Parathyroid adenoma (tissue), 2 donors: ENCODE measurements around the gene RALGDS.

Source experiments
- H2AFZ ChIP-seq: fragments of 300-600 bp; sonication (generic); one replicate; pipeline ENCODE4 v1.7.0; 2017; ENCODE audit warnings: antibody characterized with exemption, mild to moderate bottlenecking
- H3K27ac ChIP-seq: fragments of 300-600 bp; sonication (generic); one replicate; pipeline ENCODE4 v1.7.0; 2017
- H3K27me3 ChIP-seq: fragments of 300-600 bp; sonication (generic); one replicate; pipeline ENCODE4 v1.7.0; 2017; ENCODE audit warnings: low read length; ENCODE audit not compliant: control insufficient read depth, insufficient read depth
- H3K36me3 ChIP-seq: fragments of 300-600 bp; sonication (generic); one replicate; pipeline ENCODE4 v1.7.0; 2017; ENCODE audit warnings: low read length; ENCODE audit not compliant: control insufficient read depth, insufficient read depth
- H3K4me1 ChIP-seq: fragments of 300-600 bp; sonication (generic); one replicate; pipeline ENCODE4 v1.7.0; 2017; ENCODE audit warnings: control low read depth
- H3K4me2 ChIP-seq: fragments of 300-600 bp; sonication (generic); one replicate; pipeline ENCODE4 v1.7.0; 2017; ENCODE audit warnings: low read length
- H3K4me3 ChIP-seq: fragments of 300-600 bp; sonication (generic); one replicate; pipeline ENCODE4 v1.7.0; 2017; ENCODE audit warnings: low read depth, low read length
- H3K79me2 ChIP-seq: fragments of 300-600 bp; sonication (generic); one replicate; pipeline ENCODE4 v1.7.0; 2017; ENCODE audit warnings: control low read depth
- H3K9ac ChIP-seq: fragments of 300-600 bp; sonication (generic); one replicate; pipeline ENCODE4 v1.7.0; 2017; ENCODE audit warnings: mild to moderate bottlenecking
- H3K9me3 ChIP-seq: fragments of 300-600 bp; sonication (generic); one replicate; pipeline ENCODE4 v1.7.0; 2017; ENCODE audit warnings: low read length; ENCODE audit not compliant: control insufficient read depth
- CTCF ChIP-seq: fragments of 300-600 bp; sonication (generic); IDR thresholded peaks from one replicate; pipeline ENCODE4 v1.7.0; 2017; ENCODE audit warnings: antibody characterized with exemption, mild to moderate bottlenecking
- donor health status: primary hyperparathyroidism.

Gene RALGDS

DNA sequence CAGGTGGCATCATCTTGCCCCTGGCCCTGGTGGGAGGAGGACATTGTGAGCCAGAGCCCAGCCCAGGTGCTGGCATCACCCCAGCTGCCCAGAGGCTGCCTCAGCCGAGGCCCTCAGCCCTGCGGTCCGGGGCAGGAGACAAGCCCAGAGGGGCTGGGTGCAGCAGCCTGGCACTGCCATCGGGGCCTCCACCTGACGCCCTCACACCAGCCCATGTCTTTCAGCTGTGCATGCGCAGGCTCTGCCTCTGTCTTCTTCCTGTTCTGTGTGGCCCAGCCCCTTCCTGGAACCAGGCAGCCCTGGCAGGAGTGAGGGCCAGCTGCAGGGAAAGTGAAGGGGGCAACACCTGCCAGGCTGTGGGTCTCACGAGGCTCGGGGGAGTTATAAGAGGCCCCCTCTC is 64.0 kb downstream of the RALGDS start:
- no peaks in the 10 kb centered on the region for H3K79me2 ChIP-seq
- H3K4me3 ChIP-seq = no peak overlapping the region
- H2AFZ ChIP-seq = no peak overlapping the region
- H3K9ac ChIP-seq = no peak overlapping the region
- H3K4me1 ChIP-seq = no peaks in the 10 kb centered on the region
- no peaks in the 10 kb centered on the region for H3K9me3 ChIP-seq
- H3K36me3 ChIP-seq = no peaks in the 10 kb centered on the region
- no peak overlapping the region for H3K27ac ChIP-seq
- H3K27me3 ChIP-seq = no peaks in the 10 kb centered on the region
- no peak for TF ChIP-seq CTCF
- no peak overlapping the region for H3K4me2 ChIP-seq

DNA sequence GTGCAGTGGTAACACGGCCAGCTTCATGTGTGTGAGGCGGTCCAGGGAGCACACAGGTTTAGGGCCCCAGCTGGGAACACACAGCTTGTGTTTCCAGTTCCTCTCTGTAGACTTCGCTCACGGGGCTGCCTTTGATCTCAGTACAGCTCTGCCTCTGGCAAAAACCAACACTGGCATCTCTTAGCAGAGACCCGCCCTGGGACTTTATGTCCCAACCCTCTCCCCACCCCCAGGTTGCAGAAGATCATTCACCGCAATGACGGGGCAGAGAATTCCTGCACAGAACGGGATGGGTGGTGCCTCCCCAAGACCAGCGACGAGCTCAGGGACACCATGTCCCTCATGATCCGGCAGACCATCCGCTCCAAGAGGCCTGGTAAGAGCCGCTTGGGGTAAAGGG is 64.5 kb downstream of the RALGDS start:
- no peak for TF ChIP-seq CTCF
- Histone ChIP-seq H3K79me2 (no peaks in the 10 kb centered on the region), H3K36me3 (no peaks in the 10 kb centered on the region), H3K4me3 (no peak overlapping the region), H3K27me3 (no peaks in the 10 kb centered on the region), H2AFZ (no peak overlapping the region), H3K9me3 (no peaks in the 10 kb centered on the region), H3K4me1 (no peaks in the 10 kb centered on the region), H3K27ac (no peak overlapping the region), H3K4me2 (no peak overlapping the region), H3K9ac (no peak overlapping the region)

DNA sequence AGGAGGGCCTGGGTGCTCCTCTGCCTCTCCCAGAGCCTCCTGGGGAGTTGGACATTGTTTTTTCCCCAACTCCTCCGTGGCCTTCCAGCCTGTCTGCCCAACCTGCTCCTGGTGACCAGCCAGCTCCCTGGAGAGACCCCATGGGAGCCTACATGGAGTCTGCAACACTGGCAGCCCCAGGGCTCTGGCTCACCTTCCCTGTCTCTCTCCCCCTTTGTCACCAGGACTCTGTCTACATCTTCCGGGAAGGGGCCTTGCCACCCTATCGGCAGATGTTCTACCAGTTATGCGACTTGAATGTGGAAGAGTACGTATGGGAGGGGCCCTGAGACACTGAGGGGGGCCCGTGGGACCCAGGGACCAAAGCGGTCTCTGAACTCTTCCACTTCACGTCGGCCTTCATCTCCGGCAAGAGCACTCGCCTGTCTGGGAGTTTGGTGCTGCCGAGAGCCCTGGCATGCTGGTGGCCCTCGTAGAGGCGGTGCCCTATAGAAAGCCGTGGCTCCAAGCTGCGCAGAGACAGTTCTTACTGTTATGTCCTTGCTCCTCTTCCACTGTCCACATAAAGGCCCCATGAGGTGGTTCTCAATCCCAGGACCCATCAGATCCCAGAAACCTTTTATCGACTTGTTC is 65.1 kb downstream of the RALGDS start:
- no peak overlapping the region for H3K9ac ChIP-seq
- TF ChIP-seq CTCF = no peak
- no peaks in the 10 kb centered on the region for H3K79me2 ChIP-seq
- H3K4me3 ChIP-seq = no peak overlapping the region
- H3K36me3 ChIP-seq = no peaks in the 10 kb centered on the region
- H3K27me3 ChIP-seq = no peaks in the 10 kb centered on the region
- H3K9me3 ChIP-seq = no peaks in the 10 kb centered on the region
- no peak overlapping the region for H2AFZ ChIP-seq
- no peaks in the 10 kb centered on the region for H3K4me1 ChIP-seq
- no peak overlapping the region for H3K4me2 ChIP-seq
- H3K27ac ChIP-seq = no peak overlapping the region

DNA sequence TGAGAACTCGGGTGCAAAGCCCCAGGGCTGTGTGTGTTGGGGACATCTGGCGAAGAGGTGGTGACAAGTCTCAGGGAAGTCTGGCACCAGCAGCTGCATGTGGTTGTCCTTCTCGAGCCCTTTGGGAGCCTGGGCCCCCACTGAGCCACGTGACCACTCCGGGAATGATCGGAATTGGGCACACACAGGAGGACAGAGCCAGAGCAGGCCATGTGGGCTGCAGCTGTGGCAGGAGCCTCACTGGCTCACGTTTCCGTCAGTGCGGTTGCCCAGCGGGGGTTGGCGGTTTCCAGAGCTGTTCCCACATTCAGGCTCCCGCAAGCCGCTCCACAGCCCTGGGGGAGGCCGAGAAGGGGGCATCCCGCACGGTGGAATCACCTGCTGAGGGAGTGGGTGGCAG is 66.1 kb downstream of the RALGDS start:
- Histone ChIP-seq H3K27me3 (no peaks in the 10 kb centered on the region), H2AFZ (no peak overlapping the region), H3K36me3 (no peaks in the 10 kb centered on the region), H3K79me2 (no peaks in the 10 kb centered on the region), H3K4me3 (no peak overlapping the region), H3K4me2 (no peak overlapping the region), H3K4me1 (no peaks in the 10 kb centered on the region), H3K9ac (no peak overlapping the region), H3K9me3 (no peaks in the 10 kb centered on the region), H3K27ac (no peak overlapping the region)
- TF ChIP-seq CTCF = no peak

GRCh38 chr9:133054194-133054890 is 66.7 kb downstream of the RALGDS start:
- Histone ChIP-seq H3K9me3 (no peaks in the 10 kb centered on the region), H3K79me2 (no peaks in the 10 kb centered on the region), H2AFZ (no peak overlapping the region), H3K4me3 (no peak overlapping the region), H3K4me1 (no peaks in the 10 kb centered on the region), H3K27me3 (no peaks in the 10 kb centered on the region), H3K9ac (no peak overlapping the region), H3K27ac (no peak overlapping the region), H3K4me2 (no peak overlapping the region), H3K36me3 (no peaks in the 10 kb centered on the region)
- TF ChIP-seq CTCF = no peak
